ENCODE data around the gene RAB31. TPM values are rescaled to one million over a fixed set of nuclear protein-coding genes. Genes with fewer than 3 reads are reported as not detected.

The RAB31 gene
- total and polyA plus RNA-seq, 11 donors: 3.2 to 67.7 (median 12.8) TPM

- Histone ChIP-seq H3K27ac (no peak overlapping the region), H3K27me3 (no peaks in the 10 kb centered on the region), H3K9me3 (no peaks in the 10 kb centered on the region), H3K4me3 (no peak overlapping the region), H3K36me3 (peaks cover 0 to 9% (median 0%) of the 10 kb centered on the region in 9 donors), H3K4me1 (peaks cover 0 to 11% (median 0%) of the 10 kb centered on the region in 12 donors)
- ATAC-seq (no peak), DNase-seq (no peak)
- intact Hi-C loops (cut with DNase I): no loop called here
- 91 to 96% (median 94%) methylated on average over 2 of the region's 2 CpGs for WGBS, 4 donors
- no peak for TF ChIP-seq POLR2A (IDR thresholded peaks at IDR 0.05)
- TF ChIP-seq CTCF (IDR thresholded peaks at IDR 0.05): no peak
Measured at GRCh38 chr18:9788860-9789259, 80.8 kb downstream of the RAB31 start.

DNA sequence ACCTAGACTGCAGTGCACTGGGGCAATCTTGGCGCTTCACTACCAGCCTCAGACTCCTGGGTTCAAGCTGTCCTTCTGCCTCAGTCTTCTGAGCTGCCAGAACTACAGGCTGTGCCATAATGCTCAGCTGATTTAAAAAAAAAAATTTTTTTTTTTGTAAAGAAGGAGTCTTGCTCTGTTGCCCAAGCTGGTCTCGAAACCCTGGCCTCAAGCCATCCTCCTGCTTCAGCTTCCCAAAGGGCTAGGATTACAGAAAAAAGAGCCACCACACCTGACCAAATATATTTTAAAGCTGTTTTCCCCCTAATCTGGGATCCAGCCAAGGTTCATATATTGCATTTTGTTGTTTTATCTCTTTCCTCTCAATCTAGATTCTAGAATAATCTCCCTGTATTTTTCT lies 82.2 kb downstream of the RAB31 start:
- H3K4me1 ChIP-seq: peaks cover 0 to 11% (median 0%) of the 10 kb centered on the region in 12 donors
- no peak overlapping the region for H3K27ac ChIP-seq
- no peak for TF ChIP-seq POLR2A (IDR thresholded peaks at IDR 0.05)
- TF ChIP-seq CTCF (IDR thresholded peaks at IDR 0.05): no peak
- H3K9me3 ChIP-seq: no peaks in the 10 kb centered on the region
- H3K4me3 ChIP-seq: no peak overlapping the region
- H3K36me3 ChIP-seq: peaks cover 0 to 21% (median 0%) of the 10 kb centered on the region in 9 donors
- WGBS, 4 donors: 80 to 90% (median 81%) methylated on average over 2 of the region's 2 CpGs
- DNase-seq: no peak
- intact Hi-C loops (cut with DNase I): no loop called here
- ATAC-seq: no peak
- H3K27me3 ChIP-seq: no peaks in the 10 kb centered on the region

GRCh38 chr18:9791991-9792390 lies 83.9 kb downstream of the RAB31 start:
- TF ChIP-seq CTCF (IDR thresholded peaks at IDR 0.05) (no peak), POLR2A (IDR thresholded peaks at IDR 0.05) (no peak)
- 88 to 95% (median 93%) methylated on average over 2 of the region's 2 CpGs for WGBS, 4 donors
- Histone ChIP-seq H3K27ac (peak overlapping the region in 1 of 12 donors; percentile 56), H3K36me3 (peaks cover 0 to 21% (median 0%) of the 10 kb centered on the region in 9 donors), H3K27me3 (no peaks in the 10 kb centered on the region), H3K4me1 (peaks cover 0 to 8% (median 0%) of the 10 kb centered on the region in 12 donors), H3K4me3 (no peak overlapping the region), H3K9me3 (no peaks in the 10 kb centered on the region)
- DNase-seq: no peak
- ATAC-seq: no peak
- intact Hi-C loops (cut with DNase I): no loop called here

- H3K4me1 ChIP-seq: peaks cover 0 to 8% (median 0%) of the 10 kb centered on the region in 12 donors
- intact Hi-C loops (cut with DNase I): no loop called here
- H3K36me3 ChIP-seq: peaks cover 0 to 28% (median 0%) of the 10 kb centered on the region in 9 donors
- ATAC-seq: peak in 1 of 4 donors; percentile 15
- peak overlapping the region in 1 of 12 donors; percentile 56 for H3K27ac ChIP-seq
- no peaks in the 10 kb centered on the region for H3K27me3 ChIP-seq
- no peaks in the 10 kb centered on the region for H3K9me3 ChIP-seq
- no peak overlapping the region for H3K4me3 ChIP-seq
- no peak for DNase-seq
- peak in 10 of 12 donors; percentile 17 to 60 (median 41) for TF ChIP-seq CTCF (IDR thresholded peaks at IDR 0.05)
- TF ChIP-seq POLR2A (IDR thresholded peaks at IDR 0.05): no peak
- WGBS, 4 donors: 88 to 97% (median 95%) methylated on average over 3 of the region's 3 CpGs
Measured at GRCh38 chr18:9792565-9793245, 84.6 kb downstream of the RAB31 start.
